Stimulated activated naive CD8-positive, alpha-beta T cell treated with anti-CD3 and anti-CD28 coated beads, Interleukin-15, Interleukin-2, amounts not matched to agents 100 ng/mL and 50 ng/mL, for 24 hours (primary cell): ENCODE data around the gene ZNF440.
"Not testable (repeated sequence)": the region's sequence is repeated elsewhere in the genome, so short reads cannot be mapped to it uniquely, and the experiment has no call there.

Experiments used
- H3K27ac Mint-ChIP-seq: one replicate; pipeline ENCODE4 v1.8.0; 2021; ENCODE audit warnings: mild to moderate bottlenecking, mixed read lengths
- H3K27me3 Mint-ChIP-seq: one replicate; pipeline ENCODE4 v1.8.0; 2021; ENCODE audit warnings: mixed read lengths
- H3K36me3 Mint-ChIP-seq: one replicate; pipeline ENCODE4 v1.8.0; 2021; ENCODE audit warnings: low read depth, mixed read lengths
- H3K4me1 Mint-ChIP-seq: one replicate; pipeline ENCODE4 v1.8.0; 2021; ENCODE audit warnings: low read depth, mixed read lengths
- H3K4me3 Mint-ChIP-seq: one replicate; pipeline ENCODE4 v1.8.0; 2021; ENCODE audit warnings: mild to moderate bottlenecking, mixed read lengths
- H3K9me3 Mint-ChIP-seq: one replicate; pipeline ENCODE4 v1.8.0; 2021; ENCODE audit warnings: mixed read lengths

Gene ZNF440

DNA sequence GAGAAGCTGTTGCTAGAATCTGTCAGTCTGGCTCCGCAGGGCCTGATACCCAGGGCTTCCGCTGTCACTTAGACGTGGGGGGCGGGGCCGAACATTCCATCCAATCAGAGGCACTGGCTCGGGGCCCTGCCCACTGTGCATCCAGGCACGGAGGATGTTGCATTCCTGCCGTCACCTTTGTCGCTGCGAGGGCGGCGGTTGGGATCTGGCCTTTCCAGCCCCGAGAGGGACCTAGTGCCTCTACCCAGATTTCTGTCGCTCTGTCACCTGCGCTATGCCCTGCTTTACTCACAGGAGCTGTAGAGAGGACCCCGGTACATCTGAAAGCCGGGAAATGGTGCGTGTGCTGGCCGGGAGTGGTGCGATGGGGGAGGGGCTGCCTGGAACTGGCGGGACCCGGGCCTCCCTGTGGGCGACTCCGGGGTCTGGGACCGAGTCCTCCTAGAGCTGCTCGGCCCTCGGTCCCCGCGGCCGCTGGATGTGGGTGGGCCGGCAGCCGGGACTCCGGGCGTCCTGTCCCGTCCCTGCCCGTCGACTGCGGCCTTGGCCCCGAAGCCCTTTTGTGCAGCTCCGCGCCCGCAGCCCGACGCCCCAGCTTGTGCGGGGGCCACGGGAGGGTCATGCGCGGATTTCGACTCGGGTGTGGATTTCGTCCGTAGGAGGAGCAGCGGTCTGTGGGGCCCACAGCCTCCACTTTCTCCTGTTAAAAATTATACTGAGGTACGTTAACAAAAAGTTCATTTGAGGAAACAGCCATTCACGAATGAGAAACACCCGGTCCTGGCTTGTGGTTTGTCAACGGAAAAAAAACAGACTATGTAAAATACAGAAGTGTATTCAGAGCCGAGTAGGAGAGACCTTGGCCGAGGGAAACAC, 34.8 kb downstream of the ZNF440 start, which contains the start of gene ZNF439:
Gene ZNF439 (plus strand): TSS at position 133 of the 876 bp plus-strand sequence. CDS start 142 bp downstream, at position 275.
- H3K4me1 Mint-ChIP-seq = peaks cover 25% of the 10 kb centered on the region
- H3K27ac Mint-ChIP-seq = peak within 1 kb of the TSS; percentile 88
- H3K9me3 Mint-ChIP-seq = no peaks in the 10 kb centered on the region
- H3K4me3 Mint-ChIP-seq = peak within 1 kb of the TSS; percentile 85
- peaks cover 22% of the 10 kb centered on the region for H3K36me3 Mint-ChIP-seq
- no peaks in the 10 kb centered on the region for H3K27me3 Mint-ChIP-seq

- Mint-ChIP-seq H3K4me1 (peaks cover 25% of the 10 kb centered on the region), H3K36me3 (peaks cover 33% of the 10 kb centered on the region)
- H3K27me3 Mint-ChIP-seq, H3K9me3 Mint-ChIP-seq, H3K27ac Mint-ChIP-seq, H3K4me3 Mint-ChIP-seq: not testable (repeated sequence)
Observed at GRCh38 chr19:11850289-11850688, 36.2 kb downstream of the ZNF440 start.

DNA sequence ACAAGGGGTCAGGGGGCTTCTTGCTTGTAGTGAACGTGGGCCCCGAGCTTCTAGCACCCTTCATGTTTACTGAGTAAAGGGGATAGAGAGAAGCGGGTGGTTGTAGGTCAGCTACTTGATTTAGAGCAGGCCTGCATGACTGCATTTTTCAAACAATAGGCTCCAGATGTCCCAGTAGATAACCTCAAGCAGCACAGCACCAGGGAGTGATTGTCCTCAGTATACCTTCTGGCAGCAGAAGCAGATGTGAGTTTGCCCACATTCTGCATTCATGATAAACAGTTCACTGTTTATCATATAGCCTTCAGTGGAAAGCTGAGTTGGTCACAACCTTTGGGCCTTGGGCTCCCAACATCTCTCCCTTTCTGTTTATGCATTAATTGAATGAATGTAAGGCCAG, 39.3 kb downstream of the ZNF440 start:
- peaks cover 22% of the 10 kb centered on the region for H3K4me1 Mint-ChIP-seq
- no peak overlapping the region for H3K4me3 Mint-ChIP-seq
- peaks cover 29% of the 10 kb centered on the region for H3K9me3 Mint-ChIP-seq
- no peaks in the 10 kb centered on the region for H3K27me3 Mint-ChIP-seq
- peaks cover 55% of the 10 kb centered on the region for H3K36me3 Mint-ChIP-seq
- no peak overlapping the region for H3K27ac Mint-ChIP-seq

GRCh38 chr19:11856596-11857250, 42.6 kb downstream of the ZNF440 start:
- Mint-ChIP-seq H3K4me3 (no peak overlapping the region), H3K36me3 (peaks cover 74% of the 10 kb centered on the region), H3K27ac (no peak overlapping the region), H3K4me1 (no peaks in the 10 kb centered on the region), H3K9me3 (peaks cover 48% of the 10 kb centered on the region), H3K27me3 (no peaks in the 10 kb centered on the region)

DNA sequence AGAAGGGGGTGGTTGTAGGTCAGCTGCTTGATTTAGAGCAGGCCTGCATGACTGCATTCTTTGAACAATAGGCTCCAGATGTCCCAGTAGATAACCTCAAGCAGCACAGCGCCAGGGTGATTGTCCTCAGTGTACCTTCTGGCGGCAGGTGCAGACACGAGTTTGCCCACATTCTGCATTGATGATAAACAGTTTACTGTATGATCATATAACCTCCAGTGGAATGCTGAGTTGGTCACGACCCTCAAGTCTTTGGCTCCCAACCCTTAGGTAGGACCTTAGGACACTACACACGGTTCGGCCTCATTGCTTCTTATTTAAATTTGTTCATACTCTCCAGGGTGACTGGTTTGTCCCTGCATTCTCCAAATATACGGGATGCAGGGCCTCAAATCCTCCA, 46.6 kb downstream of the ZNF440 start:
- no peak overlapping the region for H3K27ac Mint-ChIP-seq
- H3K4me1 Mint-ChIP-seq = no peaks in the 10 kb centered on the region
- no peak overlapping the region for H3K4me3 Mint-ChIP-seq
- H3K27me3 Mint-ChIP-seq = no peaks in the 10 kb centered on the region
- peaks cover 85% of the 10 kb centered on the region for H3K36me3 Mint-ChIP-seq
- peaks cover 48% of the 10 kb centered on the region for H3K9me3 Mint-ChIP-seq

GRCh38 chr19:11861301-11861700, 47.2 kb downstream of the ZNF440 start:
- H3K27ac Mint-ChIP-seq = no peak overlapping the region
- no peak overlapping the region for H3K4me3 Mint-ChIP-seq
- H3K36me3 Mint-ChIP-seq = peaks cover 86% of the 10 kb centered on the region
- H3K4me1 Mint-ChIP-seq = no peaks in the 10 kb centered on the region
- H3K9me3 Mint-ChIP-seq = peaks cover 48% of the 10 kb centered on the region
- H3K27me3 Mint-ChIP-seq = no peaks in the 10 kb centered on the region

GRCh38 chr19:11867766-11868165, 53.7 kb downstream of the ZNF440 start:
- Mint-ChIP-seq H3K9me3 (peaks cover 59% of the 10 kb centered on the region), H3K36me3 (peaks cover 83% of the 10 kb centered on the region)
- not testable (repeated sequence) for H3K4me3 Mint-ChIP-seq, H3K4me1 Mint-ChIP-seq, H3K27ac Mint-ChIP-seq, H3K27me3 Mint-ChIP-seq

DNA sequence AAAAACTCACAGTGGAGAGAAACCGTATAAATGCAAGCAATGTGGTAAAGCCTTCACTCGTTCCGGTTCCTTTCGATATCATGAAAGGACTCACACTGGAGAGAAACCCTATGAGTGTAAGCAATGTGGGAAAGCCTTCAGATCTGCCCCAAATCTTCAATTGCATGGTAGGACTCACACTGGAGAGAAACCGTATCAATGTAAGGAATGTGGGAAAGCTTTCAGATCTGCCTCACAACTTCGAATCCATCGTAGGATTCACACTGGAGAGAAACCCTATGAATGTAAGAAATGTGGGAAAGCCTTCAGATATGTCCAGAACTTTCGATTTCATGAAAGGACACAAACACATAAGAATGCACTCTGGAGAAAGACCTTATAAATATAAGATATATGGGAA, 54.1 kb downstream of the ZNF440 start:
- peaks cover 59% of the 10 kb centered on the region for H3K9me3 Mint-ChIP-seq
- no peak overlapping the region for H3K4me3 Mint-ChIP-seq
- H3K27me3 Mint-ChIP-seq = no peaks in the 10 kb centered on the region
- peaks cover 80% of the 10 kb centered on the region for H3K36me3 Mint-ChIP-seq
- no peak overlapping the region for H3K27ac Mint-ChIP-seq
- no peaks in the 10 kb centered on the region for H3K4me1 Mint-ChIP-seq

GRCh38 chr19:11872624-11873023, 58.6 kb downstream of the ZNF440 start:
- H3K4me1 Mint-ChIP-seq = no peaks in the 10 kb centered on the region
- H3K27me3 Mint-ChIP-seq = no peaks in the 10 kb centered on the region
- no peak overlapping the region for H3K4me3 Mint-ChIP-seq
- peaks cover 37% of the 10 kb centered on the region for H3K36me3 Mint-ChIP-seq
- H3K9me3 Mint-ChIP-seq = peaks cover 37% of the 10 kb centered on the region
- H3K27ac Mint-ChIP-seq = no peak overlapping the region

DNA sequence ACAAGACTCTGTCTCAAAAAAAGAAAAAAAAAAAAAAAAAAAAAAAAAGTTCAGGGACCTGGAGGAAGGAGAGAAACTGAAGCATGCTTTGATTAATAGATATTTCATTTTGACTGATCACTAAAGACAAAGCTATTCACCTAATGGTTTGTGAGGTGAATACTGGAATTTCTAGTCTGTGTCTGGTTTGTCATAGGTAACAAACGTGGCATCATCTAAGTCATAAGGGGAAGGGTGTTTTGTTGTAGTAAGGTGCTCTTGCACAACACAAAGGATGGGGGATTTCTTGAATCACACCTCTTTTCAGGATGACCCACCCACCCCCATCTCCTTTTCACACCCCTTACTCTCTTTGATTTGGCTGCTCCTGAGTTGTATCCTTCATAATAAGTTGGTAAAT, 59.7 kb downstream of the ZNF440 start:
- Mint-ChIP-seq H3K4me1 (no peaks in the 10 kb centered on the region), H3K36me3 (peaks cover 25% of the 10 kb centered on the region), H3K27ac (no peak overlapping the region), H3K27me3 (no peaks in the 10 kb centered on the region), H3K4me3 (no peak overlapping the region), H3K9me3 (peaks cover 26% of the 10 kb centered on the region)

GRCh38 chr19:11879687-11880266, 65.7 kb downstream of the ZNF440 start:
- not testable (repeated sequence) for H3K4me3 Mint-ChIP-seq, H3K36me3 Mint-ChIP-seq, H3K27ac Mint-ChIP-seq, H3K27me3 Mint-ChIP-seq, H3K4me1 Mint-ChIP-seq, H3K9me3 Mint-ChIP-seq

DNA sequence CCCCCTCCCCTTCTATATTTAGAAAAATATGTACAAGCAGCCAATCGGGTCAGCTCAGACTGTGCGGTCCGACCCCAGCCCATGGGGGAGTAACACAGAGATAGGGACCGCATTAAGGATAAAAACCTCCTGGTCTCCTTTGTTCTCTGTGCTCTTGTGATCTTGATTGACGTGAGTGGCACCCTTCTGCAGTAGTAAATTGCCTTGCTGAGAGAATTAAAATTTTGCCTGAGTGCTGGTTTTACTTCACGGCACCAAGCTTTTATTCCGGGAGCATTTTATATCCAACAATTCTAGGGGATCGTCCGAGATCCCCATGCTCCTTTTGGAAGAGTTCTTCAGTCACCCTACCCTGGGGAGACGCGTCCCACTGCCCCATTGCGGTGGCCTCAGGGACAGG, 66.5 kb downstream of the ZNF440 start:
- no peaks in the 10 kb centered on the region for H3K27me3 Mint-ChIP-seq
- no peaks in the 10 kb centered on the region for H3K4me1 Mint-ChIP-seq

DNA sequence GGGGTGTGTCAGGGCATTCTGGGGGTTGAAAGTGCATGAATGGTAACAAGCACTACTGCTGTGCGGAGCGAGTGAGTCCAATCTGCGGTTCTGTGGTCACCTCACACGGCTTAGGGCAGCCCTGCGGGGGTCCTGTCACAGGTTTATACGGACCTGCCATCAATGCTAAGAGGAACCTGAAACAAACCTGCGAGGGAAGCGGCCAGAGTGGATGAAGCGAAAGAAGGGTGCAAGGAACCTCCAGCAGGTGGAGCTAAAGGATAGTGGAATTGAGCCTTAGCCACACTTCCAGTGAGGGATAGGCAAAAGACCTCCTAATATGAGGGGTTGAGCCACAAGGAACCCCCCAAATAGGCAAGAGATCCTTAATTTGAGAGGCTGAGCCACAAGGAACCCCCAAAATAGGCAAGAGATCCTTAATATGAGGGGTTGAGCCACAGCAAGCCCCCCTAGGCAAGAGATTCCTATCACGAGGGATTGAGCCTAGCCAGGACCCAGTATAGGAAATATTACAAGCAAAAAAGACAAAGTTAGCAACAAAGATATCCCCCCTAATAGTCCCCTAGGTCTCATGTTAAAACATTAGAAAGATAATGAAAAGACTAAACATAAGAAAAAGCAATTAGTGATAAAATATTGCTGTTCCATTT, 67.2 kb downstream of the ZNF440 start:
- no peak overlapping the region for H3K4me3 Mint-ChIP-seq
- H3K27ac Mint-ChIP-seq = no peak overlapping the region
- H3K27me3 Mint-ChIP-seq = no peaks in the 10 kb centered on the region
- peaks cover 2% of the 10 kb centered on the region for H3K9me3 Mint-ChIP-seq
- no peaks in the 10 kb centered on the region for H3K4me1 Mint-ChIP-seq
- H3K36me3 Mint-ChIP-seq = no peaks in the 10 kb centered on the region

More for the DNA sequence above, 66.5 kb downstream of the ZNF440 start:
- H3K4me3 Mint-ChIP-seq = no peak overlapping the region
- H3K27ac Mint-ChIP-seq = no peak overlapping the region
- no peaks in the 10 kb centered on the region for H3K36me3 Mint-ChIP-seq
- no peaks in the 10 kb centered on the region for H3K9me3 Mint-ChIP-seq

GRCh38 chr19:11882606-11883005, 68.5 kb downstream of the ZNF440 start:
- H3K4me3 Mint-ChIP-seq = no peak overlapping the region

More at GRCh38 chr19:11882606-11883005, 68.5 kb downstream of the ZNF440 start:
- Mint-ChIP-seq H3K27ac (no peak overlapping the region), H3K4me1 (peaks cover 5% of the 10 kb centered on the region), H3K27me3 (no peaks in the 10 kb centered on the region), H3K36me3 (no peaks in the 10 kb centered on the region), H3K9me3 (peaks cover 5% of the 10 kb centered on the region)
